Stomach smooth muscle (tissue), 2 donors: Measurements from ENCODE around the gene GRK3.
A peak's percentile ranks its signal among the peaks of the same experiment; 100 is the strongest.
"Not testable (repeated sequence)": the region's sequence is repeated elsewhere in the genome, so short reads cannot be mapped to it uniquely, and the experiment has no call there.

Source experiments
- H3K27ac ChIP-seq: one replicate; pipeline ENCODE4 v1.7.0; 2013; ENCODE audit warnings: mild to moderate bottlenecking, low read length, inconsistent platforms
- H3K27me3 ChIP-seq, 2 donors: one replicate each; pipeline ENCODE4 v1.7.0; 2013; ENCODE audit warnings: low read length in 2 of 2; ENCODE audit not compliant: insufficient read depth in 2 of 2, control insufficient read depth in 1 of 2
- H3K36me3 ChIP-seq, 2 donors: one replicate each; pipeline ENCODE4 v1.7.0; 2013; ENCODE audit warnings: low read length in 2 of 2; ENCODE audit not compliant: control insufficient read depth in 2 of 2, insufficient read depth in 2 of 2
- H3K4me1 ChIP-seq: one replicate; pipeline ENCODE4 v1.7.0; 2013; ENCODE audit warnings: low read length; ENCODE audit not compliant: control insufficient read depth, insufficient read depth
- H3K4me3 ChIP-seq, 2 donors: one replicate each; pipeline ENCODE4 v1.7.0; 2013; ENCODE audit warnings: low read length in 2 of 2
- H3K9ac ChIP-seq, 2 donors: one replicate each; pipeline ENCODE4 v1.7.0; 2013; ENCODE audit warnings: low read length in 2 of 2, mild to moderate bottlenecking in 1 of 2
- H3K9me3 ChIP-seq, 2 donors: one replicate each; pipeline ENCODE4 v1.7.0; 2013; ENCODE audit warnings: low read length in 2 of 2; ENCODE audit not compliant: control insufficient read depth in 2 of 2
- donor health status: healthy.
- donor health status: Pancreatic carcinoma.

GRK3 gene

DNA sequence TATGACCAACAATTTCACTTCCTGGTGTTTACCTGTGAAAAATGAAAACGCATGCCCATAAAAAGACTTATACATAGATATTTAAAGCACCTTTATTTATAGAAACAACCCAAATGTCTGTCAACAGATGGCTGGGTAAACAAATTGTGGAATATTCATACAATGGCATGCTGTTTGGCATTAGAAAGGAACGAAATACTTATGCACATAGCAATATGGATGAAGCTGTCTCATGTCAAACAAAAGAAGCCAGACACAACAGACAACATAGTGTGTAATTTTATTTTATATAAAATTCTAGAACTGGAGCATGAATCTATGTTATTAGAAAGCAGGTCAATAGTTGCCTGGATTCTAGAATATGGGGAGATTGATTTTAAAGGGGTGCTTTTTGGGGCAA is 38.0 kb downstream of the GRK3 start:
- Histone ChIP-seq H3K9me3 (no peaks in the 10 kb centered on the region), H3K36me3 (no peaks in the 10 kb centered on the region), H3K27ac (no peak overlapping the region), H3K4me1 (no peaks in the 10 kb centered on the region), H3K9ac (no peak overlapping the region), H3K27me3 (no peaks in the 10 kb centered on the region), H3K4me3 (no peak overlapping the region)

DNA sequence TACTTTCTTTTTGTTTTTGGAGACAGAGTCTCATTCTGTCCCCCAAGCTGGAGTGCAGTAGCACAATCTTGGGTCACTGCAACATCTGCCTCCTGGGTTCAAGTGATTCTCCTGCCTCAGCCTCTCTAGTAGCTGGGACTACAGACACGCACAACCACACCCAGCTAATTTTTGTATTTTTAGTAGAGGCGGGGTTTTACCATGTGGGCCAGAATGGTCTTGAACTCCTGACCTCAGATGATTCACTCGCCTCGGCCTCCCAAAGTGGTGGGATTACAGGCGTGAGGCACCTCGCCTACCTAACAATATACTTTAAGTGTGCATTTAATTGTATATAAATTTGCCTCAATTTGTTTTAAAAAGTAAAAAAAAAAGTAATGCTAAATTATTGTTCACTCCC is 38.4 kb downstream of the GRK3 start:
- Histone ChIP-seq H3K27me3 (no peaks in the 10 kb centered on the region), H3K9ac (no peak overlapping the region), H3K27ac (no peak overlapping the region), H3K36me3 (no peaks in the 10 kb centered on the region), H3K9me3 (no peaks in the 10 kb centered on the region), H3K4me1 (no peaks in the 10 kb centered on the region), H3K4me3 (no peak overlapping the region)

DNA sequence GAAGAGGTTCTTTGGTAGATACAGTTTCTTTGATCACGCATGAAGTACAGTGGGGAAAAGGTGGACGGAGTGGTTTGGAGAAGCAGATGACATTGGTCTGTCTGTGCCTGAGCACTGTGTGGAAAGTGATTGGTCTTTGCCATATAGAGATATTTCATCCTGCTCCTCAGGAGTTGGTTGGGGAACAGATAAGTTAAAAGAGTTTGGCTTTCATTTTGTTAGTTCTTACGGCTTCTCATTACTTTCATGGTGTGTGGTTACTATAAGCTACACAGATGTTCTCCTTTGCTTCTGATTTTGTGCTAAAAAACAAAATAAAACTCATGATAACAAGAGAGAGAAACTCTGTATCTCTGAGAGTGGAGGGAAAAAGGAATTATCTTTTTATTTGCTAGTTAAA is 40.7 kb downstream of the GRK3 start:
- H3K4me1 ChIP-seq, H3K27ac ChIP-seq, H3K4me3 ChIP-seq, H3K36me3 ChIP-seq, H3K9me3 ChIP-seq, H3K9ac ChIP-seq, H3K27me3 ChIP-seq: not testable (repeated sequence)

DNA sequence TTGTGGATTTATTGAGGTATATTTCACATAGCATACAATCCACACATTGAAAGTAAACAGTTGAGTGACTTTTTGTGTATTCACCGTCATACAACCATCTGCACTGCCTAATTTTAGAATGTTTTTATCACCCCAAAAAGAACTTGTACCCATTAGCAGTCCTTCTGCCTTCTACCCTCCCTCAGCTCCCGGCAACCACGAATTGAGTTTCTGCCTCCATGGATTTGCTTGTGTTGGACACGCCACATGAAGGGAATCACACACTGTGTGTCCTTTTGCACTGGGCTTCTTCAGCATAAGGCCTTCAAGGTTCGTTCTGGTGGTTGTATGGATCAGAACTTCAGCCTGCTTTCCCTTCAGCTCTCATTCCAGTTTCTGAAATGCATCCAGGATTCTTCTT is 41.1 kb downstream of the GRK3 start:
- not testable (repeated sequence) for H3K27ac ChIP-seq, H3K9me3 ChIP-seq, H3K9ac ChIP-seq, H3K36me3 ChIP-seq, H3K27me3 ChIP-seq, H3K4me3 ChIP-seq, H3K4me1 ChIP-seq

DNA sequence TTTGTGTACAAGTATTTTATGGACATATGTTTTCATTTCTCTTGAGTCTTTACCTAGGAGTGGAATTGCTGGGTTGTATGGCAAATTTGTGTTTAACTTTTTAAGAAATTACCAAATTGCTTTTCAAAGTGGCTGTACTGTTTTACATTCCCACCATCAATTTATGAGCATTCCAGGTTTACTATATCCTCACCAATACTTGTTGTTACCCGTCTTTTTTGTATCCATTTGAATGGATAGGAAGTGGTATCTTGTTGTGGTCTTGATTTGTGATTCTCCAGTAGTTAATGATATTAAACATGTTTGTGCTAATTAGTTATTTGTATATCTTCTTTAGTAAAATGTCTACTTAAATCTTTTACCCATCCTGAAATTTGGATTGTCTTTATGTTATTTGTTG is 46.8 kb downstream of the GRK3 start:
- H3K36me3 ChIP-seq, H3K9me3 ChIP-seq, H3K4me1 ChIP-seq, H3K9ac ChIP-seq, H3K27ac ChIP-seq, H3K4me3 ChIP-seq, H3K27me3 ChIP-seq: not testable (repeated sequence)

DNA sequence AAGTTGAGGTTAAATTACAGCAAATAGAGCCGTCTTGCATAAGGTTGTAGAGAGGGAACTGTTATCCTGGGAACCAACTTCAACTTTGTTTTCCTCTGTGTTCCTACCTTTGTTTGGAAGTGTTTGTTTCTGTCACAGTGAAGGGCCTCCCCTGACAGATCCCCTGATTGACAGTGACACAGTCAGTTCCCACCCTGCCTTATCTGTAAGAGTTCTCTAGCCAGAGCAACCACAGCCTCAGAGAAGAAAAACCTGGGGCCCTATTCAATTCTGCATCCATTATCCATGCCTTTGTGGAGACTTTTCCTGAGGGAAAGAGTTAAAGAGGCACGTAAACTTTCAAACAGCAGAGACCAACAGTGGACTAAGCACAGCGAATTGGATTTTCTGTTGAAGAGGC is 48.7 kb downstream of the GRK3 start:
- H3K9me3 ChIP-seq, H3K9ac ChIP-seq, H3K27me3 ChIP-seq, H3K4me3 ChIP-seq, H3K4me1 ChIP-seq, H3K36me3 ChIP-seq, H3K27ac ChIP-seq: not testable (repeated sequence)

DNA sequence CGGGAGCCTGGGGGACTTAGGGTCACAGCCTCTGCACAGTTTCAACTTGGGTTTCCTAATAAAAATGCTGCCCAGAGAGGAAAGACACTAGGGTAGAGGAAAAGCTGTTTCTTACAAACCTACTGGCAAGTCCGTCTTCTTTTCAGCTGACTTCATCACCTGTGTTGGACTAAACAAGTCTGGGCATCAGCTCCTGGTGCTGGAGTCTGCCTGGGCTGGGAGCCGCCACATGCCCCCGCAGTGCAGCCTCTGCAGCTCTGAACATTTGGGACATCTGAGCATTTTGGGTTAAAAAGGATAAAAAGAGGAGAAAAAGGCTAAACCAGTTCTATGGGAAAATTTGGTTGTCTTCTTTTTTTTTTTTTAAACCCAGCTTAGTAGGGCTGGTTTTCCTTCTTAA is 49.1 kb downstream of the GRK3 start:
- not testable (repeated sequence) for H3K27me3 ChIP-seq, H3K4me3 ChIP-seq, H3K27ac ChIP-seq, H3K9ac ChIP-seq, H3K36me3 ChIP-seq, H3K4me1 ChIP-seq, H3K9me3 ChIP-seq

DNA sequence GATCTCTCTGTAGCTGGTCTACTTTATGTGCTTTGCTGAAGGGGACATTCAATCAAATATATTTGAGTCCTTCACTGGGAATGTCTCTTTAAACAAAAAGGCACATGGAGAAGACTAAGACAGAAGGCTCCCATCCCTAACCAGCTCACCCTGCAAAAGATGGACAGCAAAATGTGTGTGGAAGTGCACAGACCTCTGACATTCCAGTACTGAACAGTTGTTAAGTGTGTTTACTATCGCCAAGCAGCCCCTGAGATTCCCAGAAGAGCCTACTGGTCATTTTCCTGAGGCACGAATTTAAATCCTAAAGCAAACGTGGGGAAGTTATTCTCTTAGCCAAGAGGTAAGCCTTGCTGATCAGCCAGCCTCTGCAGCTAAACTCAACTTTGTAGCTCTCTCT is 50.3 kb downstream of the GRK3 start:
- not testable (repeated sequence) for H3K36me3 ChIP-seq, H3K4me3 ChIP-seq, H3K9ac ChIP-seq, H3K4me1 ChIP-seq, H3K9me3 ChIP-seq, H3K27ac ChIP-seq, H3K27me3 ChIP-seq

DNA sequence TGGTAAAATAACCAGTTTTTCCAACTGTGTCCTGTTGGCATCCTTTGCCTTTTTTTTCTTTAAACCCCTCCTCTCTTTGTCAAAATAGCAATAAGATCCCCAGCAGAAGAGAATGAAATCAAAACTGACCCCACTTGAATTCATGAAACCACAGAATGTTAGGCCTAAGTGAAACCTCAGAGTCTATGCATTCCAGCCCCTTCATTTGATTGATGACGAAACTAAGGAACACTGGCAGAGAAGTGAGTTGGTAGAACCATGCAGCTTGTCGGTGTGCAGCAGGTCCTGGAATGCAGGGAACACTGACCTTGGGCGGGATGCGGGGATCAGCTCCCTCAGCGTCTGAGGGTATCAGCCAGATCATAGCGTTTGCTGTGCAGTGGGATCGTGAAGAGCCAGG is 57.5 kb downstream of the GRK3 start:
- Histone ChIP-seq H3K9ac (no peak overlapping the region), H3K36me3 (no peaks in the 10 kb centered on the region), H3K9me3 (no peaks in the 10 kb centered on the region), H3K4me1 (no peaks in the 10 kb centered on the region), H3K4me3 (peak overlapping the region in 1 of 2 donors; percentile 29), H3K27ac (no peak overlapping the region), H3K27me3 (no peaks in the 10 kb centered on the region)

DNA sequence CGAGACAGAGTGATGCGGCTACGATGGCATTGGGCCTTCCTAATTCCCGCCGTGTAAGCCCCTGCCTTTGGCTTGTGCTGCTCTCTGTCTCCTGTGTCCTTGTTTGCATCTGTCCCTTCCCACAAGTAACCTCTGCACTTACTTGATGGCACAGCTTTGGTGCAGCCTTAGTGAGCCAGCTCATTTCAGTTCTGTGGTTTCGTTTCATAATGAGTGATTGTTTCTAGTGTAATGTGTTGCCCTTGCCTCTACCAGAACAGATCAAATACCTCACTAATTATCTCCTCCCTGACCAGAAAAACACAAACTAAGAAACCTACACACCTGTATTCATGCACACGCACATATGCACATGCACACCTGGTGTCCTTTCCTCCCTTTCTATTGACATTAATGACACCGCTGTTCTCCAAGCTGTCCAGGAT is 58.8 kb downstream of the GRK3 start:
- Histone ChIP-seq H3K9me3 (no peaks in the 10 kb centered on the region), H3K36me3 (no peaks in the 10 kb centered on the region), H3K27me3 (no peaks in the 10 kb centered on the region), H3K4me3 (no peak overlapping the region), H3K4me1 (peaks cover 4% of the 10 kb centered on the region), H3K27ac (no peak overlapping the region), H3K9ac (no peak overlapping the region)

DNA sequence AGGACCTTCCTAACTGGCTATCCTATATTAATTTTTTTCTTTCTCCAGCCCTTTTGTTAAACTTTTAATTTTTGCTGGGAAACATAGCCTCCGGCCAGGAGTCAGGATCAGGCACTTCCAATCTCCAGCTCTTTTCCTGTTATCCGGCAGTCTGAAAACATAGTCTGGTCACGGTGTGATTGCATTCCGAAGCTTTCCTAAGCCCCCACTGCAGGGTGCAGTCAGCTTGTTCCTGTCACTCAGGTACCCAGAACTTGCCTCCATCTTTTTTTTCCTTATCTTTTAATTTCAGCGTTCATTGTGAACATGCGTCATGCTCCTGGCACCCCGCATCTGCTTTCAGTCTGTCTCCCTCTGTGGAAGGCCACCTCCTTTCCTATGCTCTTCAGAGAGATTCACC is 59.4 kb downstream of the GRK3 start:
- H3K36me3 ChIP-seq = no peaks in the 10 kb centered on the region
- H3K9me3 ChIP-seq = no peaks in the 10 kb centered on the region
- H3K4me1 ChIP-seq = peaks cover 7% of the 10 kb centered on the region
- no peak overlapping the region for H3K27ac ChIP-seq
- H3K27me3 ChIP-seq = no peaks in the 10 kb centered on the region
- no peak overlapping the region for H3K4me3 ChIP-seq
- no peak overlapping the region for H3K9ac ChIP-seq

DNA sequence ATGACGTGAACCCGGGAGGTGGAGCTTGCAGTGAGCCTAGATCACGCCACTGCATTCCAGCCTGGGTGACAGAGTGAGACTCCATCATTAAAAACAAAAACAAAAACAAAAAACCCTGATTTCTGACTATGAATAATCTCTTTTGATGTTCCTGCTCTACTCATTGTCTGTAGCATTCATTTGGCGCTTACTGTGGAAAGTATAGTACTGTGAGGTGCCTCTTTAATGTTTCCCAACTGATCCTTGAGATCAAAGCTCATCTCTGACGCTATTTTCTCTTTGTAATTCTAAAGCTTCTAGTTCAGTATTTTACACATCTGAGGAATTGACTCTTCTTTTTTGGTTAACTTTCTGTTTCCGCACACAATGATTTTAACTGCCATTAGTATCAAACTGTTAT is 60.0 kb downstream of the GRK3 start:
- no peak overlapping the region for H3K27ac ChIP-seq
- H3K4me1 ChIP-seq = peaks cover 11% of the 10 kb centered on the region
- H3K9ac ChIP-seq = no peak overlapping the region

More for the DNA sequence above, 60.0 kb downstream of the GRK3 start:
- Histone ChIP-seq H3K9me3 (no peaks in the 10 kb centered on the region), H3K36me3 (no peaks in the 10 kb centered on the region), H3K27me3 (no peaks in the 10 kb centered on the region), H3K4me3 (no peak overlapping the region)
